GM19351 (cell line): Measurements from ENCODE around the gene EDEM2.
"Not testable (repeated sequence)": the region's sequence is repeated elsewhere in the genome, so short reads cannot be mapped to it uniquely, and the experiment has no call there.

Experiments used
- ATAC-seq: cut with Tn5 transposase; IDR thresholded peaks from one replicate; pipeline ENCODE4 v1.9.1; 2021; ENCODE audit warnings: mild to moderate bottlenecking, moderate library complexity; ENCODE audit not compliant: unreplicated experiment

The EDEM2 gene

DNA sequence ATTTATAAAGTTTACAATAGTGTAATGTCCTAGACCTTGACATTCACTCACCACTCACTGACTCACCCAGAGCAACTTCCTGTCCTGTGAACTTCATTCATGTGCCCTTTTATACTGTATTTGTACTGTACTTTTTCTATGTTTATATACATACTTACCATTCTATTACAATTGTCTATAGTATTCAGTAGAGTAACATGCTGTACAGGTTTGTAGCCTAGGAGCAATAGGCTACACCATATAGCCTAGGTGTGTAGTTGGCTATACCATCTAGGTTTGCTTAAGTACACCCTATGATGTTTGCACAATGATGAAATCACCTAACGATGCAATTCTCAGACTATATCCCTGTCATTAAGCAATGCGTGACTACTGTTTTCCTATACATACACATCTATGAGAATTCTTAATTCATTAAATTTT is 17.5 kb downstream of the EDEM2 start:
- no peak for ATAC-seq

DNA sequence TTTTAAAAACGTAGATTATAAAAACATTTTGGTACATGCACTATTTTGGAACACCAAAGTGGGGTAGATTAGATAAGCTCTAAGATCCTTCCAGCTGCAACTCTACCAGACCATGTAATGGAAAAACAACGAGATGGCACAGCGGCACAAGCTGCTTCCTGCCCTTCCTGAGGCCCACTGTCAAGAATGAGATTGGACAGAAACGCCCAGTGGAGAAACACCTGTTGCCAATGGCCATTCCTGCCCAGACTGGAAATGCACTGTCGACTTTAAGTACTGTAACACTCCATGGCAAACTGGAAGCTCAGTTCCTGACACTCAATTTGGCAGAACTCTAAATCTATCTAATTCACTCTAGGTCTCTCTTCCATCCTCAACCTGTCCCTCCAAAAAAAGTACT is 21.4 kb downstream of the EDEM2 start:
- ATAC-seq = no peak

DNA sequence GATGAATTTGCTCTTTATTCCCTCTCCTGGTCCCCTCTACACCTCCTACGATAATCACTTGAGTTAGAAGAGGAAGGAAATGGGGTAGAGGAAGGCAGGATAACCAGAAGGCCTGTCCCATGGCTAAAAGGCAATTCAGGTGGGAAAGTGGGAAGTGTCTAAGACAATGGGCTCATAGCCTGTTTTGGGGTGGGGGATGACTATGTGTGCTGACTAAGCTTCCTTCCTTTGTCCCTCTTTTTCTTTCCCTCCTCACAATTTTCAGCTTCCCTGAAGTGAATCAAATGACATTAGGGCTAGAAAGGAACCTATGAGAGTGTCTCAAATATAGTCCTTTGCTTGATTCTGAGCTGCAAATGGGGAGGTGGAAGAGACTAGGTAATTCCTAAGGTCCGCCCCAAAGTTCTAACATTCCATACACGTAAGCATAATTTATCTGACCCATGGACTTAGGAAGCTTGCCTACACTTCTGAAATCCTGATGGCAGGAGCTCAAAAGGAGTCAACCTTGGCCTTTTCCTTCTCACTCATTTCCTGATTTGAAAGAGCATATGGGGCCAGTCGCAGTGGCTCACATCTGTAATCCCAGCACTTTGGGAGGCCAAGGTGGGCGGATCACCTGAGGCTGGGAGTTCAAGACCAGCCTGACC is 24.3 kb downstream of the EDEM2 start:
- ATAC-seq = no peak

DNA sequence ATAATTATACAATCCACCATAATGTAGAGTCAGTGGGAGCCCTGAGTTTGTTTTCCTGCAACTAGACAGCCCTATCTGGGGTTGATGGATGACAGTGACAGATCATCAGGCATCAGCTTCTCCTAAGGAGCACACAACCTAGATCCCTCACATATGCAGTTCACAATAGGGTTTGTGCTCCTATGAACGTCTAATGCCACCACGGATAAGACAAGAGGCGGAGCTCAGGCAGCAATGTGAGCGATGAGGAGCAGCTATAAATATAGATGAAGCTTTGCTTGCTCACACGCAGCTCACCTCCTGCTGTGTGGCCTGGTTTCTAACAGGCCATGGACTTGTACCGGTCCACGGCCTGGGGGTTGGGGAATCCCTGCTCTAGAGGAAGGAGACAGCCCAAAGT is 25.9 kb downstream of the EDEM2 start:
- no peak for ATAC-seq

DNA sequence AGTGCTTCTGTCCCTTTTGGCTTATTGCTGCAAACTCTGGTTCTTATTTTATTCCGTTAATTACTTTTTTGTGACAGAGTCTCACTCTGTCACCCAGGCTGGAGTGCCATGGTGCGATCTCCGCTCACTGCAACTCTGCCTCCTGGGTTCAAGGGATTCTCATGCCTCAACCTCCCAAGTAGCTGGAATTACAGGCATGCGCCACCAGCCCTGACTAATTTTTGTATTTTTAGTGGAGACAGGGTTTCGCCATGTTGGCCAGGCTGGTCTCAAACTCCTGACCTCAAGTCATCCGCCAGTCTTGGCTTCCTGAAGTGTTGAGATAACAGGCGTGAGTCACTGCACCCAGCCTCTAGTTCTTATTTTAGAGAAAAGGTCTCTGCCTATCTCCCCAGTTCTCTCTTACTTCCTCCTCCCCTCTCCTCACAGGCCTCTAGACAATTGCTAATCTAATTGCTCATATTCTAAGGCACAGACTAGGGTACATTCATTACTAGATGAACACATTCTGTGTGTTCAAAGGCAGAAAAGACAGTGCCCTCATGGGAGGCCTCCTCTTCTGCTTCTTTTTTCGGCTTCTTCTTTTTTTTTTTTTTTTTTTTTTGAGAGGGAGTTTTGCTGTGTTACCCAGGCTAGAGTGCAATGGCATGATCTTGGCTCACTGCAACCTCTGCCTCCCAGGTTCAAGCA is 27.0 kb downstream of the EDEM2 start:
- no peak for ATAC-seq

DNA sequence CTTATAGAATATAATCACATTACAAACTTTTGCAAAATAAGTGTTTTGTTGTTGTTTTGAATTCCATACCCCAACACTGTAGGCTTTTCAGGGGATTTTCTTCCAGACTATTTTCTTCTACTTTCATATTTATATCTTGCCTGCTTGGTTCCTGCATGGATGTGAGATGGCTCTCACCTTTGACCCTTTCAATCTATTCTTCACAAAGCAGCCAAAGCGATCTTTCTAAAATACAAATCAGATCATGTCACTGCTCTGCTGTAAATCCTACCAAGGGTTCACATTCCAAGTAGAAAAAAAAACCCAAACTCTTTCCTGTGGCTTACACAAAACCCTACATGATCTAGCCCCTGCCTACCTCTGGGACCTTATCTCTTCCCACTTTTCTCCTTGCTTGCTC is 29.5 kb downstream of the EDEM2 start:
- no peak for ATAC-seq

DNA sequence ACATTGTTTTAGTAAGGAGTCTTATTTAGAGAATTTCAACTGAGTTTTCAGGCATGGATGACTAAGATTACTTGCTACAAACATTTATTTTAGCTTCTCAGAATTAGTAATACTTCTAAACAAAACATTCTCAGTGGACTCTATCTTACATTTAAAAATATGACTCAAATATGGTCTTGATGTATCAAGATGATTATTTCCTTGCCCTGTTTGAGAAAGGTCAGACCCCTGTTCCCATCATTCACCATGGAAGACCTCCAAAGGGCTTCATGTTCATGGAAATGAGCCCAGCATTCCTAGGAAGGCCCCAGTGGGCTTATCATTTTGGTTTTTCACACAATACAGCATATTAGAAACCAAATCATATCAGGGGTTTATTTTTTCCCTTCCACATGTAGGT is 29.9 kb downstream of the EDEM2 start:
- no peak for ATAC-seq

DNA sequence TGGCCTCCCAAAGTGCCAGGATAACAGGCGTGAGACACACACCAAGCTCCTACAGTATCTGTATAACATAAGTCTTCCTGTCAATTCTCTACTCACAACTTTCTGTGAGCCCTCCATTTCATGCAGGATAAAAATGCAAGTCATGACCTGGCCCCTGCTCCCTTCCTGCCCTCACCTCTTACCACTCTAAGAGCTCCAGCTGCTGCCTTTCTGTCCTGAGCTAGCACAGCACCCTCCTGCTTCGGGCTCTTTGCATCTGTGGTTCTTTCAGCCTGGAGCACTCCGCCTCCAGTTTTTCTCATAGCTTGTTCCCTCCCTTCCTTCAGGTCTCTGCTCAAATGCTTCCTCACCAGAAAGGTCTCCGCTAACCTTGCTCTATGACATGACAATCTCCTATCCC is 30.9 kb downstream of the EDEM2 start:
- no peak for ATAC-seq

DNA sequence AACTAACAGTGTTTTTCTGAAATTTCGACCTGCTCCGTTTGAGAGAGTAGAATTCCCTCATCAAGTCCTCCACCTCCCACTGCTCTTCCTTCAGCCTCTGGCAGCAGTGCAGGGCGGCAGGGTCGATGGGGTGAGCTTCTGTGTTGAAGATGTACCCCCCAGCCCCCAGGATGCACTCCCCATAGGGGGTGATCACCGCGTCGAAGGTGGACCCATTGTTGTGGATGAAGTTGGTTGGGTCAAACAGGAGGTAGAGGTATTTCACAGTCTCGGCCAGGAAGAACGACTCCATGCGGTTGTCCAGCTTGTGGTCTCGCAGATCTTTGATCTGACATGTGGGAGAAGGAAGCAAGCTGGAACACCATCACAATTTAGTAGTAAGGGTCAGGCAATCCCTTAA is 31.5 kb downstream of the EDEM2 start:
- ATAC-seq = no peak

DNA sequence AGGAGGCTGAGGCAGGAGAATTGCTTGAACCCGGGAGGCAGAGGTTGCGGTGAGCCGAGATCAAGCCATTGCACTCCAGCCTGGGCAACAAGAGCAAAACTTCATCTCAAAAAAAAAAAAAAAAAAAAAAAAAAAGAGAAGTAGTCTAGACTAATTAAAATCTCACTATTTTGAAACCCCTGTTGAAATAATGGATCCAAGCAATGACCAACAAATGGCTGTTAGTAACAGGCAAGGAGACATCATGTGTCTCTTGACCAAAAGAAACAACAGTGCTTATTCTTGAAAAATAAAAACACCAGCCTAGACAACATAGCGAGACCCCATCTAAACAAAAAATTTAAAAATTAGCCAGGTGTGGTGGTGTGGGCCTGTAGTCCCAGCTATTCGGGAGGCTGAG is 34.9 kb downstream of the EDEM2 start:
- ATAC-seq = not testable (repeated sequence)

DNA sequence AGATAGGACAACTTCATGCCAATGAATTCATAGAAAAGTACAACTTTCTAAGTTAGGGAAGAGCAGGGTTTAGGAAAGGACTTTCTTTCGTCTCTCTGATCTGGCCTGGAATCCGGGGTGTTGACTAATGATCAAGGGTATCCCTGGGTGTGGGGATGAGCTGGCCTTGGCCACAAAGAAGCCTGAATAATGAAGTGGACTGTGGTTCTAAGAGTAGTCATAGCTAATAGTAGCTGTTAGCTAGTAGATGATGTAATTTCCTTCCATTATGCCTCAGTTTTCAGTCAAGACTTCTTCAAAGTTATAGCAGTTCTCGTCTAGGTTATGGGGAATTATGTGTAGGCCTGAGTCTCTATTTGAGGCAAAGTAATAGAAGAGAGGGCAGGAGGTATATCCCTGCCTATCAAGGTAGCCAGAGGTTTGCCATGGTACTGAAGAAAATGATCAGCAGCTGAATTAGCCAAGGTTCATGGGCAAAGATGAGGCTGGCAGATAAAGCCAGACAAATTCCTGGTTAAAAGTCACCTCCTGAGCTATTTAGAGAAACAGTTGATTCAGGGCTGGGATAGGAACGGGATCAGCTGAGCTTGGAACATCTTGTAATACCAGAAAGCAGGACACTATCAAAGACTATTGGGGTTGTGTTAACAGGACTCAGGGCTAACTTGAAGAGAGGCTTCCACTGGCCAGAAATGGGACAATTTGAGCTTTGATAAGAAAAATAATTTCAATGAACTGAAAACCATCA is 35.8 kb downstream of the EDEM2 start:
- no peak for ATAC-seq

DNA sequence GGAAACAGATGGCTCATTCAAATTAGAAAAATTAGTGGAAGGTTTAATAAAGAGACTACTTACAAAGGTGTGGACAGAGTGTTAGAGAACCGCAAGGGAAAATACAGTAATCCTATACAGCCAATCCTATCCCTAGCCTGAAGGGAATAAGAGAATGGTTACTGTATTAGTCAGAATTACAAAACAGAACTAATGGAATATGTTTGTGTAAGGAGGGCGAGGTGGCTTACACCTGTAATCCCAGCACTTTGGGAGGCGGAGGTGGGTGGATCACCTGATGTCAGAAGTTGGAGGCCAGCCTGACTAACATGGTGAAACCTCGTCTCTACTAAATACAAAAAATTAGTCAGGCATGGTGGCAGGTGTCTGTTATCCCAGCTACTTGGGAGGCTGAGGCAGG is 38.2 kb downstream of the EDEM2 start:
- ATAC-seq = no peak

DNA sequence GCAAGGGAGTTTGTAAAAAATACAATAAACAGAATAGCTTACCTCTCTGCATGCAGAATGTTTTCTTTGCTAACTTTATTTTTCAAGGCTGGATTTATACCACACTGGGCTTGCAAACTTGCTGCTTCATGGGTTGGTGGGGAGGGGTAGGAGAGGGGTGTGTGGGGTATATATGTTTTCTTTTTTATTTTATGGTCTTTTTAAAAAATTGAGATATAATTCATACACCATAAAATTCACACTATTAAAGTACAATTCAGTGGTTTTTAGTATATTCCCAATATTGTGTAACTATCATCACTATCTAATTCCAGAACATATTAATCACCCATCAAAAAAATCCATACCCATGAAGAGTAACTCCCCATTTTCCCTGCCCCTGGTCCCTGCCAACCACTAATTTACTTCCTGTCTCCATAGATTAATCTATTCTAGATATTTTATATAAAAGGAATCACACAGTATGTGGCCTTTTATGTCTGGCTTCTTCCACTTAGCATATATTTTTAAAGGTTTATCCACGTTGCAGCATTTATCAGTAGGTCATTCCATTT is 40.2 kb downstream of the EDEM2 start:
- ATAC-seq = no peak

DNA sequence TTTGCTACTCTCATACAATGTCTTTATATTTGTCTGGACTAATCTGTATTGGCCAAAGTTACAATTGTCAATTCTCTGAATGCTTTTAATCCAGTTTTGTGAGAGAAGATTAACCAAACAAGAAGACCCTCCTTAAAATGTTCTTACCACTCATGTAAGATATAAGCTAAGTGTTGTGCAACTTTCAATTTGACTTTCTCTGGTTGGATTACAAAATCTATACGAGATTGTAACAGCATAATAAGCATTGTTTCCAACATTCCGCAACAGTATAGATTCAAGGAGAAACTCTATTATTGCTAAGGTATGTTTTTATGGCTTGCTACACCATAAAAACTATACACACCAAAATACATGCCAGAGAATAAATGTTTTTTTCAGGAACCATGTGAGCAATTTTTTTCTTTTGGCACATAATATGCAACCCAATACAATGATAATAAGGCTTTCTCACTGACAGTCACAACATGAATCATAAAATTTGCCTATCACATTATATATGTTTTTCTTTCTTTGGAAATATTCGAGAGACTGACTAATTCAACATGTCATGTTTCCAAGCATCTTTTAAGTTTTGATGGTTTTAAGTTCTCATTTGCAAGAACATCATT is 42.3 kb downstream of the EDEM2 start:
- ATAC-seq = no peak

DNA sequence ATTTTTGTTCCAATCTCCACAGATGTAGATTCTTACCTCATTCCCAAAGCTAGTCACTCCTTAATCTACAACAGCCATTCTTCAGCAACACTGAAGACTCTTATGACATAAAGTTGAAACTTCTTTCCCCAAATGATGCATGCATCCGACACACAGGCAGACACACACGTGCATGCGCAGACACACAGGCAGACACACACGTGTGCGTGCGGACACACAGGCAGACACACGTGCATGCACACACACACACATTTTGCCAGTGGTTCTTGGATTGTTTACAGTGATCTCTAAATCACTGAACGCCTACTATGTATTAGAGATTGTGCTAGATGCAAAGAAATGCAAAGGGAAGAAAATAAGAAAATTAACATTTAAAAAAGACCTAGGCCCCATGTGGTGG is 45.5 kb downstream of the EDEM2 start:
- ATAC-seq = no peak

DNA sequence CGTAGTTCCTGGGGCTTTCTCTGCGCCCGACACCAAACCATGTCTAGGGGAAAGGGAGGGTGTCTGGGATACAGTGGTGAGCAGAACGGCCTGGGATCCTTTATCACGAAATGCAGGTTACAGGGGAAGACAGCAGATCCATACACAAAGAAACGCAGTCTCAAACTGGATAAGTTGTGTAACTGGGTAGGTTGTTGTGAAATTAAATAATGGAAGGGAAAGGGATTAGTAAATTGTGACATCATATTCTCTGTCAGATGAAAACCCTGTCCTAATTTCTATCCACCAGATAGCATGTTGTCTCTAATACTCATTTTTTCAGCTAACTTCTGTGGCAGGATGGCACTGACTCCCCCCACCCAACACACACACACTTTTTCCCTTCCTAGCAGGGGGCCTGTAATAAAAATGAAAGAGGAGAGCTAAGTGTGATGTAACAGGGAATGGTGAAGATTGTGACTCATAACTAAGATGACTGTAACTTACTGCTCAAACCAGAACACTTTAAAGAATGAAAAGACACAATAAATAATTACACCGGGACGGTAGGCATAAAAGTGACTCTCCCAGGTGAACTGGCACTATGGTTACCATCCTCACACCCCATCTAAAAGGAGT is 53.8 kb downstream of the EDEM2 start:
- ATAC-seq = no peak

DNA sequence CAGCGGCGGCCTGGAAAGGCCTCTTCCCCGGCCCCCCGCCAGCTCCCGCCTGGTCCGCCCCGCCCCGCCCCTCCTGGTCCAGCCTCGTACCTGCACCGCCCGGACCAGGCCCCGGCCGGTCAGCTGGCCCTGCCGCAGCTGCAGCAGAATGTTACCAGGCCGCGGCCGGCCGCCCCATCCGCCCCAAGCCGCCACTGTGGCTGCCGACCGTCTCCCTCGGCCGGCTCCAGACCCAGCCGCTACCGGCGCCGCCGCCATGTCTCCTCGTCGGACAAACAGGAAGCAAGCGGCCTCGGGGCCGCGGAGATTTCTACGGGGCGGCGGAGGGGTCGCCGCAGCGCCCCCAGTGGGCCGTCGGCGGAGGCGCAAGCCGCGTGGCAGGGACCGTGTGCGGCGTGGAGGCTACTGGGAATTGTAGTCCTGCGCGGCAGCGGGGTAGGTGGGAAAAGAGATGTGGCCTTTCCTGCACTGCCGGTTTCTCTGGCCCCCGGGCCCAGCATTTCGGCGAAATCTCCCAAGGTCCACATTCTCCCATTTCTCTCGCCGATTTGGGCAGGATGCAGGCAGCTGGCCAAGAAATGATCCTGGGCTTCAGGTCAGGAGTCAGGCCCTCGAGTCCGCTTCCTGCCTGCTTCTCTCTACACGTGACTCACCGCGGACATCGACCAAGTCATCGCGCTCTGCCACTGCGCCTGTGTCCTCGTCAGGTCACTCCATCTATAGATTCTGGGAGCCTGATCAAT is 54.4 kb downstream of the EDEM2 start, which contains the start of gene TRPC4AP:
Gene TRPC4AP, minus strand, starts transcription at position 284 of the 743 bp plus-strand sequence. Its CDS starts 26 bp downstream, at position 258.
- peak; percentile 88 for ATAC-seq

DNA sequence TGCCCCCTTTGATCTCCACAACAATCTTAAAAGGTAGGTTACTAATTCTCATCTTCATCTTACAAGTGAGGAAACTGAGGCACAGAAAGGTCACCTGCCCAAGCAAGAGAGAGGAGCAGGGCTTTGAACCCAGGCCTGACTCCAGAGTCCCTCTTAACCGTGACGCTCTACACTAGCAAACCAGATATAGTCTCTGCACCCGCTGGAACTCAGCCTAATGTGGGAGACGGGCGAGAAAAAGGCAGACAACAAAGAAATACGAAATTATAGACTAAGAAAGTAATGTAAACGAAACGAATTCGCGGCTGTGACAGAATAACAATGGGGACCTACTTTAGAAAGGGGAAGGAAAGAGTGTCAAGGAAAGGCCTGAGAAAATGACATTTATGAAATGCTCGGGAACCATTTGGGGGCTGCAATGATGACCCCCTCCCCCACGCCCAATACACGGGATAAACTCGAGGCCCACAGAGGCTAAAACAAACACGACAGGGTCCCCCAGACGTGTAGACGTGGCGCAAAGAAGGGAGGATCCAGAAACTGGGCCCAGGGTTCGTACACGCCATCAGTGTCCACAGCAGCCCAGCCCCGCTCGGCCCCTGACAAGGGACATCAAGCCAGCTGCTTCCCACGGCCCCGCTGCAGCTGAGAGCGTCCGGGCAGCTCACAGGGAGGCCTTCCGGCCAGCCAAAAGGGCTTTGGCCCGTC is 55.2 kb downstream of the EDEM2 start:
- ATAC-seq = peak; percentile 25
